Measurements from ENCODE around the gene TC2N. TPM values are rescaled to one million over a fixed set of nuclear protein-coding genes. Genes with fewer than 3 reads are reported as not detected.

TC2N gene
- total and polyA plus RNA-seq, 4 donors = 0.62 to 6.4 (median 1.6) TPM

DNA sequence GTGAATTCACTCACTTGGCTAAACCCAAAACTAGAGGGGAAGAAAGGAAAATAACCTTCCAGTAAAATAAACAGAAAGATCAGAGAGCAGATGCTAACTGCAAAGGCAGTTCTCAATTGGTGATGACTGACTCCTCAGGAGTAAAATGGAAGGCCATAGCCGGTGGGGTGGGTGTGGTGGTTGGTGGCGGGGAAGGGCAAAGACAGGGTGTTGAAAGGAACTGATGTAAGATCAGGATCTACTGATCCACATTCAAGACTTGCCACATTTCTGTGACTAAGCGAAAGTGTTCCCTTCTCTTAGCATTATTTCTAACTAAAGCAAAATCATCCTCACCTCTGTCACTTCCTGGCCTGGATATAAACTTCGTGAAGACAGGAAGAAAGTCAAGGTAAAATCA is 26.3 kb upstream of the TC2N start:
- Histone ChIP-seq H3K27ac (ENCODE audit: low read depth in 1 of 2, low read length in 2 of 2) (no peak overlapping the region), H3K9ac (ENCODE audit: low read depth in 1 of 2, low read length in 2 of 2) (no peak overlapping the region), H3K4me3 (ENCODE audit: low read depth in 1 of 3, low read length in 3 of 3) (no peak overlapping the region), H3K9me3 (ENCODE audit: control insufficient read depth in 4 of 4, low read length in 3 of 4) (no peaks in the 10 kb centered on the region), H3K36me3 (ENCODE audit: control insufficient read depth in 4 of 4, insufficient read depth in 3 of 4, low read depth in 1 of 4, low read length in 3 of 4) (no peaks in the 10 kb centered on the region), H3K27me3 (ENCODE audit: control insufficient read depth in 4 of 4, insufficient read depth in 4 of 4, low read length in 3 of 4) (no peaks in the 10 kb centered on the region), H3K4me1 (ENCODE audit: control insufficient read depth in 4 of 4, insufficient read depth in 4 of 4, low read length in 3 of 4) (peaks cover 13 to 42% (median 32%) of the 10 kb centered on the region in 4 donors)
- 81% methylated on average over 4 of the region's 4 CpGs for WGBS
- no peak for TF ChIP-seq RAD21 (IDR thresholded peaks at IDR 0.05)
- no peak for TF ChIP-seq YY1 (IDR thresholded peaks at IDR 0.05)
- no peak for TF ChIP-seq TAF1 (conservative IDR thresholded peaks at IDR 0.05)
- TF ChIP-seq EGR1 (IDR thresholded peaks at IDR 0.05; ENCODE audit: low read depth in 2 of 2) = no peak
- no peak for DNase-seq (ENCODE audit: low spot score)

DNA sequence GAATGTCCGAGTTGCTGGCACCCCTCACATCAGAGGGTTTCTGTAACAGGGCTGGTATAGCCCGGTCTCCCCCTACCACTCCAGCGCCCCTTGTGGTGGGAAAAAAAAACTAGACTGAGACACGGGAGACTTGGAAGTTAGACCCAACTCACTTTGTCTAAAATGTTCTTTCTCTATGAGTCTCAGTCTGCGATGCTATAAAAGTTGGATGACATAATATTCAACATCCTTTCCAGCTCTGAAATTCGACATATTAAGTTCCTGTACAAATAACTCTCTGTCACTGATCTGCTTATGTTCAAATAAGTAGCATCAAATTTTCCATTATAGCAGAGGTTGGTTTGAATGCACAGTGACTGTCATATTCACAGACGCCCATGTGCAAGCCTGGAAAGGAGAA is 25.7 kb upstream of the TC2N start:
- no peak for DNase-seq (ENCODE audit: low spot score)
- Histone ChIP-seq H3K9me3 (ENCODE audit: control insufficient read depth in 4 of 4, low read length in 3 of 4) (no peaks in the 10 kb centered on the region), H3K27me3 (ENCODE audit: control insufficient read depth in 4 of 4, insufficient read depth in 4 of 4, low read length in 3 of 4) (no peaks in the 10 kb centered on the region), H3K4me3 (ENCODE audit: low read depth in 1 of 3, low read length in 3 of 3) (no peak overlapping the region), H3K36me3 (ENCODE audit: control insufficient read depth in 4 of 4, insufficient read depth in 3 of 4, low read depth in 1 of 4, low read length in 3 of 4) (no peaks in the 10 kb centered on the region), H3K27ac (ENCODE audit: low read depth in 1 of 2, low read length in 2 of 2) (no peak overlapping the region), H3K4me1 (ENCODE audit: control insufficient read depth in 4 of 4, insufficient read depth in 4 of 4, low read length in 3 of 4) (peaks cover 13 to 37% (median 29%) of the 10 kb centered on the region in 4 donors), H3K9ac (ENCODE audit: low read depth in 1 of 2, low read length in 2 of 2) (no peak overlapping the region)
- no peak for TF ChIP-seq EGR1 (IDR thresholded peaks at IDR 0.05; ENCODE audit: low read depth in 2 of 2)
- TF ChIP-seq RAD21 (IDR thresholded peaks at IDR 0.05) = peak in 1 of 2 donors; percentile 49
- TF ChIP-seq, protein P1, sequence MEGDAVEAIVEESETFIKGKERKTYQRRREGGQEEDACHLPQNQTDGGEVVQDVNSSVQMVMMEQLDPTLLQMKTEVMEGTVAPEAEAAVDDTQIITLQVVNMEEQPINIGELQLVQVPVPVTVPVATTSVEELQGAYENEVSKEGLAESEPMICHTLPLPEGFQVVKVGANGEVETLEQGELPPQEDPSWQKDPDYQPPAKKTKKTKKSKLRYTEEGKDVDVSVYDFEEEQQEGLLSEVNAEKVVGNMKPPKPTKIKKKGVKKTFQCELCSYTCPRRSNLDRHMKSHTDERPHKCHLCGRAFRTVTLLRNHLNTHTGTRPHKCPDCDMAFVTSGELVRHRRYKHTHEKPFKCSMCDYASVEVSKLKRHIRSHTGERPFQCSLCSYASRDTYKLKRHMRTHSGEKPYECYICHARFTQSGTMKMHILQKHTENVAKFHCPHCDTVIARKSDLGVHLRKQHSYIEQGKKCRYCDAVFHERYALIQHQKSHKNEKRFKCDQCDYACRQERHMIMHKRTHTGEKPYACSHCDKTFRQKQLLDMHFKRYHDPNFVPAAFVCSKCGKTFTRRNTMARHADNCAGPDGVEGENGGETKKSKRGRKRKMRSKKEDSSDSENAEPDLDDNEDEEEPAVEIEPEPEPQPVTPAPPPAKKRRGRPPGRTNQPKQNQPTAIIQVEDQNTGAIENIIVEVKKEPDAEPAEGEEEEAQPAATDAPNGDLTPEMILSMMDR (IDR thresholded peaks at IDR 0.05; ENCODE audit: low read depth, low read length, missing input control) = peak; percentile 6
- WGBS = 44% methylated on average over 7 of the region's 7 CpGs

DNA sequence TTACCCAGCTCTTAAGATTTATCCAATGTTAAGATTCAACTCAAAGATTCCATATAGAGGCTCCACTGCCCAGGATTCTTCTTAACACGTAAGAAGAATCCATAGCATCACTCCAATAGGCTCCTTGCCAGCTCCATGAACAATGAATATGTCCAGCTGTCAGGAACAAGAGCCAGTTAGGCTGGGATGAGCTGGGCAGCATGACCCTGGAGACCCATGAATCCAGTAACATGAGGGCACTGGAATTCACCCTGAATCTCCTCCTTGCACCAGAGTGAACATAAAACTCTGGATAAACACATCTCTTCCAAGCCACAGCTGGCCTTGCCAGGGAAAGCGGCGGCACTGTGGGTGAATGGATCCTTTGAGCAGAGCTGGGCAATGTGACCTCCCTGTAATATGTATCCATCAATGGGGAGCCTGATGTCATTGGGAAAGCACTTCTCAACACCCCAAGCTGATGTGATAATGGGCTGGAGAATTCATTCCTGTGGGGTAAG is 24.4 kb upstream of the TC2N start:
- Histone ChIP-seq H3K27me3 (ENCODE audit: control insufficient read depth in 4 of 4, insufficient read depth in 4 of 4, low read length in 3 of 4) (no peaks in the 10 kb centered on the region), H3K27ac (ENCODE audit: low read depth in 1 of 2, low read length in 2 of 2) (no peak overlapping the region), H3K4me1 (ENCODE audit: control insufficient read depth in 4 of 4, insufficient read depth in 4 of 4, low read length in 3 of 4) (peaks cover 10 to 26% (median 19%) of the 10 kb centered on the region in 4 donors), H3K9me3 (ENCODE audit: control insufficient read depth in 4 of 4, low read length in 3 of 4) (no peaks in the 10 kb centered on the region), H3K36me3 (ENCODE audit: control insufficient read depth in 4 of 4, insufficient read depth in 3 of 4, low read depth in 1 of 4, low read length in 3 of 4) (no peaks in the 10 kb centered on the region), H3K4me3 (ENCODE audit: low read depth in 1 of 3, low read length in 3 of 3) (no peak overlapping the region), H3K9ac (ENCODE audit: low read depth in 1 of 2, low read length in 2 of 2) (no peak overlapping the region)
- 92% methylated on average over 3 of the region's 3 CpGs for WGBS
- no peak for TF ChIP-seq RAD21 (IDR thresholded peaks at IDR 0.05)
- TF ChIP-seq GABPA (IDR thresholded peaks at IDR 0.05 in 1 of 2, conservative IDR thresholded peaks at IDR 0.05 in 1 of 2) = no peak
- TF ChIP-seq, protein P1 (IDR thresholded peaks at IDR 0.05; ENCODE audit: low read depth, low read length, missing input control) = no peak
- no peak for TF ChIP-seq YY1 (IDR thresholded peaks at IDR 0.05)
- TF ChIP-seq RXRA (IDR thresholded peaks at IDR 0.05) = no peak
- no peak for DNase-seq (ENCODE audit: low spot score)

DNA sequence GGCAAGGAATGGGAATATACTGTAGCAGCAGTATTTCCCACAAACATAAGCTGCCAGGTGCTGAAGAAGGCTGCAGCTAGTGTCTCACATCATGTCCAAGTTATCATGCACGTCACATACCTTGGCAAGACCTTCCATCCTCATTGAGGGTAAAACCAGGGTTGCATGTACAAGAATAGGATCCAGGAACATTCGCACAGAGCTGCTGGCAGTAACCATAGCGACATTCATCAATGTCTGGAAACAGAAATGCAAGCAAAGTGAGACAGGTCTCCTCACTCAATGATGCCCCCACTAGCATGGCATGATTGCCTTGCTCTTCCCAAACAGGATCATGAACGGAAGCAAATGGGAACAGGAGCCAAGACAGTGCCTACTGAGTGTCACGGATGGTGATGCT is 23.8 kb upstream of the TC2N start:
- no peak overlapping the region for H3K27ac ChIP-seq (ENCODE audit: low read depth in 1 of 2, low read length in 2 of 2)
- DNase-seq (ENCODE audit: low spot score) = no peak
- H3K4me1 ChIP-seq (ENCODE audit: control insufficient read depth in 4 of 4, insufficient read depth in 4 of 4, low read length in 3 of 4) = peaks cover 10 to 21% (median 18%) of the 10 kb centered on the region in 4 donors
- no peak for TF ChIP-seq HNF4A (conservative IDR thresholded peaks at IDR 0.05)
- H3K27me3 ChIP-seq (ENCODE audit: control insufficient read depth in 4 of 4, insufficient read depth in 4 of 4, low read length in 3 of 4) = no peaks in the 10 kb centered on the region
- 97% methylated on average over 5 of the region's 5 CpGs for WGBS
- H3K9ac ChIP-seq (ENCODE audit: low read depth in 1 of 2, low read length in 2 of 2) = no peak overlapping the region
- H3K4me3 ChIP-seq (ENCODE audit: low read depth in 1 of 3, low read length in 3 of 3) = no peak overlapping the region
- H3K9me3 ChIP-seq (ENCODE audit: control insufficient read depth in 4 of 4, low read length in 3 of 4) = no peaks in the 10 kb centered on the region
- H3K36me3 ChIP-seq (ENCODE audit: control insufficient read depth in 4 of 4, insufficient read depth in 3 of 4, low read depth in 1 of 4, low read length in 3 of 4) = no peaks in the 10 kb centered on the region
